ENCODE results near the gene LRRC40. TPM values are rescaled to one million over a fixed set of nuclear protein-coding genes. Genes with fewer than 3 reads are reported as not detected.

Gene LRRC40
- total RNA-seq, 1 experiment from 2014 or later: 15.9 TPM

DNA sequence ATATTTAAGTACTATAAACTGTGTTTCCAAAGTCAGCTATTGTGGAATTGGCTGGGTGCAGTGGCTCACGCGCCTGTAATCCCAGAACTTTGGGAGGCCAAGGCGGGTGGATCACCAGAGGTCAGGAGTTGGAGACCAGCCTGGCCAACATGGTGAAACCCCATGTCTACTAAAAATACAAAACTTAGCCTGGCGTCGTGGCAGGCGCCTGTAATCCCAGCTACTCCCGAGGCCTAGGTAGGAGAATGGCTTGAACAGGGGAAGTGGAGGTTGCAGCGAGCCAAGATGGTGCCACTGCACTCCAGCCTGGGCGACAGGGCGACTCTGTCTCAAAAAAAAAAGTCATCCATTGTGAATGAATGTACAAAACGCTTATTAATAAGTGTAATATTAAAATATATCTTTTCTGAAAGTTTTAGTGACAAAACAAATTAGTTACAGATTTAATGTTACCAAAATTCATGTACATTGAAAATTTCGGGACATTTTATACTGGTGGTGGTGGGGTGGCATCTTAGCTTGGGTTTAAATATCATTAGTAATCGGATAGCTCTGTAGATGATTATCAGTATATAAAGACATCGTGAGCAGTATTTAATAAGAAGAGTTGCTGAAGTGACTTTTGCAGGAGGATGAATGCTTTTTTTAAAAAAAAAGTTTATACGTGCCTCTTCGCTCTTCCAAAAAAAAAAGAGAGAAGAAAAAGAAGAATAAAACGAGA is 15.3 kb upstream of the LRRC40 start:
- no TSS peak for BruUV-seq (replicated peaks)
- H3K4me3 ChIP-seq (ENCODE audit: low read depth in 2 of 2, low read length in 2 of 2): peak overlapping the region; percentile 64 to 94
- H3K27ac ChIP-seq (ENCODE audit: low read length): peak overlapping the region; percentile 98
- intact Hi-C loops (cut with micrococcal nuclease; ENCODE audit: unreplicated experiment) (no loop called here), in situ Hi-C loops (cut with HindIII; ENCODE audit: low pct_unique_long_range_greater_than_20kb, low sequenced_read_pairs) (no loop called here)
- peaks cover 33% of the 10 kb centered on the region for H3K4me1 ChIP-seq (ENCODE audit: control insufficient read depth, insufficient read depth, low read length)
- H3K9me3 ChIP-seq (ENCODE audit: control insufficient read depth, insufficient read depth, low read depth, low read length): no peaks in the 10 kb centered on the region
- H3K27me3 ChIP-seq (ENCODE audit: control insufficient read depth, insufficient read depth, low read length): no peaks in the 10 kb centered on the region
- TF ChIP-seq POLR2AphosphoS5 (IDR thresholded peaks at IDR 0.05; ENCODE audit: low read depth, low read length) (no peak), TCF7L2 (IDR thresholded peaks at IDR 0.05; ENCODE audit: low read depth, low read length) (no peak), SIN3A (IDR thresholded peaks at IDR 0.05; ENCODE audit: borderline replicate concordance, insufficient read depth, low read depth, low read length) (no peak)
- TF ChIP-seq, protein P1, sequence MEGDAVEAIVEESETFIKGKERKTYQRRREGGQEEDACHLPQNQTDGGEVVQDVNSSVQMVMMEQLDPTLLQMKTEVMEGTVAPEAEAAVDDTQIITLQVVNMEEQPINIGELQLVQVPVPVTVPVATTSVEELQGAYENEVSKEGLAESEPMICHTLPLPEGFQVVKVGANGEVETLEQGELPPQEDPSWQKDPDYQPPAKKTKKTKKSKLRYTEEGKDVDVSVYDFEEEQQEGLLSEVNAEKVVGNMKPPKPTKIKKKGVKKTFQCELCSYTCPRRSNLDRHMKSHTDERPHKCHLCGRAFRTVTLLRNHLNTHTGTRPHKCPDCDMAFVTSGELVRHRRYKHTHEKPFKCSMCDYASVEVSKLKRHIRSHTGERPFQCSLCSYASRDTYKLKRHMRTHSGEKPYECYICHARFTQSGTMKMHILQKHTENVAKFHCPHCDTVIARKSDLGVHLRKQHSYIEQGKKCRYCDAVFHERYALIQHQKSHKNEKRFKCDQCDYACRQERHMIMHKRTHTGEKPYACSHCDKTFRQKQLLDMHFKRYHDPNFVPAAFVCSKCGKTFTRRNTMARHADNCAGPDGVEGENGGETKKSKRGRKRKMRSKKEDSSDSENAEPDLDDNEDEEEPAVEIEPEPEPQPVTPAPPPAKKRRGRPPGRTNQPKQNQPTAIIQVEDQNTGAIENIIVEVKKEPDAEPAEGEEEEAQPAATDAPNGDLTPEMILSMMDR (IDR thresholded peaks at IDR 0.05): no peak
- TF ChIP-seq, protein P2, sequence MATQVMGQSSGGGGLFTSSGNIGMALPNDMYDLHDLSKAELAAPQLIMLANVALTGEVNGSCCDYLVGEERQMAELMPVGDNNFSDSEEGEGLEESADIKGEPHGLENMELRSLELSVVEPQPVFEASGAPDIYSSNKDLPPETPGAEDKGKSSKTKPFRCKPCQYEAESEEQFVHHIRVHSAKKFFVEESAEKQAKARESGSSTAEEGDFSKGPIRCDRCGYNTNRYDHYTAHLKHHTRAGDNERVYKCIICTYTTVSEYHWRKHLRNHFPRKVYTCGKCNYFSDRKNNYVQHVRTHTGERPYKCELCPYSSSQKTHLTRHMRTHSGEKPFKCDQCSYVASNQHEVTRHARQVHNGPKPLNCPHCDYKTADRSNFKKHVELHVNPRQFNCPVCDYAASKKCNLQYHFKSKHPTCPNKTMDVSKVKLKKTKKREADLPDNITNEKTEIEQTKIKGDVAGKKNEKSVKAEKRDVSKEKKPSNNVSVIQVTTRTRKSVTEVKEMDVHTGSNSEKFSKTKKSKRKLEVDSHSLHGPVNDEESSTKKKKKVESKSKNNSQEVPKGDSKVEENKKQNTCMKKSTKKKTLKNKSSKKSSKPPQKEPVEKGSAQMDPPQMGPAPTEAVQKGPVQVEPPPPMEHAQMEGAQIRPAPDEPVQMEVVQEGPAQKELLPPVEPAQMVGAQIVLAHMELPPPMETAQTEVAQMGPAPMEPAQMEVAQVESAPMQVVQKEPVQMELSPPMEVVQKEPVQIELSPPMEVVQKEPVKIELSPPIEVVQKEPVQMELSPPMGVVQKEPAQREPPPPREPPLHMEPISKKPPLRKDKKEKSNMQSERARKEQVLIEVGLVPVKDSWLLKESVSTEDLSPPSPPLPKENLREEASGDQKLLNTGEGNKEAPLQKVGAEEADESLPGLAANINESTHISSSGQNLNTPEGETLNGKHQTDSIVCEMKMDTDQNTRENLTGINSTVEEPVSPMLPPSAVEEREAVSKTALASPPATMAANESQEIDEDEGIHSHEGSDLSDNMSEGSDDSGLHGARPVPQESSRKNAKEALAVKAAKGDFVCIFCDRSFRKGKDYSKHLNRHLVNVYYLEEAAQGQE (IDR thresholded peaks at IDR 0.05; ENCODE audit: insufficient read depth in 1 of 2, low read depth in 2 of 2, low read length in 1 of 2): no peak
- H3K36me3 ChIP-seq (ENCODE audit: control insufficient read depth, insufficient read depth, low read length): peaks cover 31% of the 10 kb centered on the region
- ChIA-PET POLR2A (interaction anchor here (0.7 kb wide), 3 partner anchors 10 to 157 kb away, joined by 3 to 4 read pairs (median 3); no protein-coding TSS in a partner anchor), CTCF (no interaction called here)
- ATAC-seq (no peak), DNase-seq (ENCODE audit: low read depth, low spot score) (no peak)

DNA sequence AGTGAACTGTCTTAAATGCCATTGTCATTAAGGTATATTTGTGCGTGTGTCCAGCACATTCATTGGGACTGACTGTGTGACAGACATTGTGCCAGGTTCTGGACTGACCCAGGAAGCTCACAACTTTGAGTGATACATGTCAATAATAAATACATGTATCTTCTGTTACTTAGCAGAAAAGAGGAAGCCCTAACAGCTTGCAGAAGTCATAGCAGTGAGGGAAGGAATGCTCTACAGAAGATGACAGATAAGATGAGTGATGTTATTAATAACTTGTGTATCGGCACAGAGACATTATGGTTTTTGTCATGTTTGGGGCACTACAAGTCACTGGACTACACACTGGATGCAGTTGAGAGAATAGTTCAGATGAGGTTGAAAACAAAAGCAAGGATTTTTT is 14.6 kb upstream of the LRRC40 start:
- Histone ChIP-seq H3K4me3 (ENCODE audit: low read depth in 2 of 2, low read length in 2 of 2) (no peak overlapping the region), H3K27ac (ENCODE audit: low read length) (peak overlapping the region; percentile 44), H3K36me3 (ENCODE audit: control insufficient read depth, insufficient read depth, low read length) (peaks cover 26% of the 10 kb centered on the region), H3K27me3 (ENCODE audit: control insufficient read depth, insufficient read depth, low read length) (no peaks in the 10 kb centered on the region), H3K9me3 (ENCODE audit: control insufficient read depth, insufficient read depth, low read depth, low read length) (no peaks in the 10 kb centered on the region), H3K4me1 (ENCODE audit: control insufficient read depth, insufficient read depth, low read length) (peaks cover 33% of the 10 kb centered on the region)
- no TSS peak for BruUV-seq (replicated peaks)
- intact Hi-C loops (cut with micrococcal nuclease; ENCODE audit: unreplicated experiment): no loop called here
- CTCF ChIA-PET: no interaction called here
- TF ChIP-seq, protein P2 (IDR thresholded peaks at IDR 0.05; ENCODE audit: insufficient read depth in 1 of 2, low read depth in 2 of 2, low read length in 1 of 2): no peak
- TF ChIP-seq TCF7L2 (IDR thresholded peaks at IDR 0.05; ENCODE audit: low read depth, low read length) (no peak), POLR2AphosphoS5 (IDR thresholded peaks at IDR 0.05; ENCODE audit: low read depth, low read length) (no peak), SIN3A (IDR thresholded peaks at IDR 0.05; ENCODE audit: borderline replicate concordance, insufficient read depth, low read depth, low read length) (no peak)
- TF ChIP-seq, protein P1 (IDR thresholded peaks at IDR 0.05): no peak
- ATAC-seq (no peak), DNase-seq (ENCODE audit: low read depth, low spot score) (no peak)
- in situ Hi-C loops (cut with HindIII; ENCODE audit: low pct_unique_long_range_greater_than_20kb, low sequenced_read_pairs): no loop called here
- POLR2A ChIA-PET: no interaction called here

Measured in Panc1 (cell line).